Mammary epithelial cell (primary cell): ENCODE results near the gene PSMD12.

Source experiments
- CTCF ChIP-seq, 2 donors: IDR thresholded peaks in 1 of 2; conservative IDR thresholded peaks in 1 of 2; 2 replicates each; pipeline ENCODE4 v1.5.1; 2011 to 2012; ENCODE audit warnings: inconsistent platforms in 2 of 2, low read length in 2 of 2, mild to moderate bottlenecking in 2 of 2, control low read depth in 1 of 2, low read depth in 1 of 2; ENCODE audit not compliant: insufficient read depth in 1 of 2; ENCODE audit errors: extremely low read depth in 1 of 2
- EZH2 ChIP-seq: IDR thresholded peaks from 2 replicates; pipeline ENCODE4 v1.6.1; 2012; ENCODE audit warnings: low read length, inconsistent platforms, borderline replicate concordance

- no peak for TF ChIP-seq CTCF (conservative IDR thresholded peaks at IDR 0.05 in 1 of 2, IDR thresholded peaks at IDR 0.05 in 1 of 2; ENCODE audit: extremely low read depth in 1 of 2, insufficient read depth in 1 of 2, low read depth in 1 of 2, low read length in 2 of 2)
- TF ChIP-seq EZH2 = no peak
Observed at GRCh38 chr17:67372751-67373150, 6.4 kb upstream of the PSMD12 start.
